ENCODE results near the gene GRPEL1. TPM values are rescaled to one million over a fixed set of nuclear protein-coding genes. Genes with fewer than 3 reads are reported as not detected.

The GRPEL1 gene
- total RNA-seq, 1 donor from 2014 or later: 11.0 TPM

DNA sequence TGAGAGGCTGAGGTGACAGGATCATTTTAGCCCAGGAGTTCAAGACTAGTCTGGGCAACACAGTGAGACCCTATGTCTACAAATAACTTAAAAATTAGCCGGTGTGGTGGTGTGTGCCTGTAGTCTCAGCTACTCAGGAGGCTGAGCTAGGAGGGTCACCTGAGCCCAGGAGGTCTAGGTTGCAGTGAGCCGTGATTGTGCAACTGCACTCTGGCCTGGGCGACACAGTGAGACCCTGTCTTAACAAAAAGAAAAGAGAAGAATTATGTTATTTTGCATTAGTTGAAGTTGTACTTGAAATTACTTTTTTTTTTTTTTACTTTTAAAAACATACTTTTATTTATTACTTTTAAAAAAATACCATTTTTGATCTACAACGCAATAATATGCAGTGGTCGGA lies 46.5 kb downstream of the GRPEL1 start:
- H3K27ac ChIP-seq: no peak overlapping the region
- no peak for TF ChIP-seq POLR2AphosphoS5 (IDR thresholded peaks at IDR 0.05; ENCODE audit: insufficient read depth in 1 of 2, low read depth in 1 of 2)
- no peak for TF ChIP-seq POLR2A (IDR thresholded peaks at IDR 0.05)
- no peak for TF ChIP-seq CTCF (IDR thresholded peaks at IDR 0.05)
- intact Hi-C loops (cut with DNase I): no loop called here
- no peaks in the 10 kb centered on the region for H3K4me1 ChIP-seq
- H3K27me3 ChIP-seq: no peaks in the 10 kb centered on the region
- DNase-seq (ENCODE audit: extremely low spot score in 2 of 2): no peak
- no peaks in the 10 kb centered on the region for H3K9me3 ChIP-seq
- no peak overlapping the region for H3K4me3 ChIP-seq
- H3K36me3 ChIP-seq: peaks cover 0 to 47% of the 10 kb centered on the region in 2 donors

GRCh38 chr4:7020856-7021255 lies 47.0 kb downstream of the GRPEL1 start:
- Histone ChIP-seq H3K36me3 (peaks cover 0 to 47% of the 10 kb centered on the region in 2 donors), H3K9me3 (no peaks in the 10 kb centered on the region), H3K27me3 (no peaks in the 10 kb centered on the region), H3K4me1 (no peaks in the 10 kb centered on the region), H3K4me3 (no peak overlapping the region), H3K27ac (no peak overlapping the region)
- TF ChIP-seq POLR2AphosphoS5 (IDR thresholded peaks at IDR 0.05; ENCODE audit: insufficient read depth in 1 of 2, low read depth in 1 of 2) (no peak), CTCF (IDR thresholded peaks at IDR 0.05) (no peak), POLR2A (IDR thresholded peaks at IDR 0.05) (no peak)
- no peak for DNase-seq (ENCODE audit: extremely low spot score in 2 of 2)
- intact Hi-C loops (cut with DNase I): no loop called here

DNA sequence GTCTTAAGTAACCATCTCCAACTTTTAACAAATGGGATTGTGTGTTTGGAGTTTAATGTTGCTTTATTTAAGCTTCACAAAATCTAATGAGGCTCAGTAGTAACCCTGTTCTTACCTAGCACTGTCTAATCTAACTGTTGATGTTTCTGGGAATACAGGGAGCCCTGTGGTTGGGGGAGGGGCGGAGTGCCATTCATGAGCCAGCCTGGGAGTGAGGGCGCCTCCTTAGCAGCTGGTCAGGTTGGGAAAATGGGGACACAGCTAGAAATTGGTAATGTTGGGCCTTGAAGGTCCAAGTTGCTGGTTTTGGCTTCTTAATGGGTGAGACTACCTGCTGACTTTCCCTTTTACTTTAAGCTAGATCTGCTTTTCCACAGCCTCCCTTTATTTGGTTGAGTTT lies 47.6 kb downstream of the GRPEL1 start:
- DNase-seq (ENCODE audit: extremely low spot score in 2 of 2): no peak
- no peaks in the 10 kb centered on the region for H3K27me3 ChIP-seq
- H3K4me1 ChIP-seq: no peaks in the 10 kb centered on the region
- intact Hi-C loops (cut with DNase I): no loop called here
- TF ChIP-seq POLR2A (IDR thresholded peaks at IDR 0.05) (no peak), CTCF (IDR thresholded peaks at IDR 0.05) (no peak), POLR2AphosphoS5 (IDR thresholded peaks at IDR 0.05; ENCODE audit: insufficient read depth in 1 of 2, low read depth in 1 of 2) (no peak)
- no peak overlapping the region for H3K4me3 ChIP-seq
- peaks cover 0 to 47% of the 10 kb centered on the region in 2 donors for H3K36me3 ChIP-seq
- H3K9me3 ChIP-seq: no peaks in the 10 kb centered on the region
- no peak overlapping the region for H3K27ac ChIP-seq

- DNase-seq (ENCODE audit: extremely low spot score in 2 of 2): no peak
- Histone ChIP-seq H3K36me3 (peaks cover 0 to 52% of the 10 kb centered on the region in 2 donors), H3K4me3 (no peak overlapping the region), H3K9me3 (no peaks in the 10 kb centered on the region), H3K27me3 (no peaks in the 10 kb centered on the region), H3K4me1 (no peaks in the 10 kb centered on the region), H3K27ac (no peak overlapping the region)
- intact Hi-C loops (cut with DNase I): no loop called here
- TF ChIP-seq POLR2A (IDR thresholded peaks at IDR 0.05): no peak
These were observed 48.5 kb downstream of the GRPEL1 start for GRCh38 chr4:7019367-7019766.

- TF ChIP-seq CTCF (IDR thresholded peaks at IDR 0.05) (no peak), POLR2A (IDR thresholded peaks at IDR 0.05) (no peak), POLR2AphosphoS5 (IDR thresholded peaks at IDR 0.05; ENCODE audit: insufficient read depth in 1 of 2, low read depth in 1 of 2) (no peak)
- H3K36me3 ChIP-seq: peaks cover 0 to 47% of the 10 kb centered on the region in 2 donors
- intact Hi-C loops (cut with DNase I): no loop called here
- no peaks in the 10 kb centered on the region for H3K27me3 ChIP-seq
- H3K27ac ChIP-seq: no peak overlapping the region
- DNase-seq (ENCODE audit: extremely low spot score in 2 of 2): no peak
- H3K4me3 ChIP-seq: no peak overlapping the region
- H3K9me3 ChIP-seq: no peaks in the 10 kb centered on the region
- H3K4me1 ChIP-seq: no peaks in the 10 kb centered on the region
These were observed 49.6 kb downstream of the GRPEL1 start for GRCh38 chr4:7018281-7018680.

Measured in vagina (tissue), 2 donors.